ENCODE results near the gene STPG1. TPM values are rescaled to one million over a fixed set of nuclear protein-coding genes. Genes with fewer than 3 reads are reported as not detected.

Gene STPG1
- total RNA-seq, 6 donors from 2014 or later, result 5.5 to 20.1 (median 8.2) TPM

- Histone ChIP-seq H3K9me3 (no peaks in the 10 kb centered on the region), H3K4me1 (peaks cover 27 to 36% (median 32%) of the 10 kb centered on the region in 4 donors), H3K36me3 (peaks cover 0 to 24% (median 0%) of the 10 kb centered on the region in 4 donors), H3K27ac (no peak overlapping the region), H3K4me3 (no peak overlapping the region), H3K27me3 (no peaks in the 10 kb centered on the region)
- no peak for TF ChIP-seq CTCF (IDR thresholded peaks at IDR 0.05)
- TF ChIP-seq POLR2AphosphoS5 (IDR thresholded peaks at IDR 0.05), result no peak
- TF ChIP-seq POLR2A (IDR thresholded peaks at IDR 0.05), result no peak
- no peak for TF ChIP-seq EP300 (IDR thresholded peaks at IDR 0.05)
- ATAC-seq (ENCODE audit: low FRiP score in 2 of 2) (no peak), DNase-seq (no peak)
- WGBS, 2 donors, result 91 to 99% methylated on average over 8 of the region's 8 CpGs
Measured at GRCh38 chr1:24382165-24382577, 31.4 kb downstream of the STPG1 start.

GRCh38 chr1:24381256-24381655 is 32.3 kb downstream of the STPG1 start:
- no peak for DNase-seq
- ATAC-seq (ENCODE audit: low FRiP score in 2 of 2), result no peak
- H3K27ac ChIP-seq, result no peak overlapping the region
- H3K27me3 ChIP-seq, result no peaks in the 10 kb centered on the region
- TF ChIP-seq POLR2A (IDR thresholded peaks at IDR 0.05), result no peak
- no peak for TF ChIP-seq POLR2AphosphoS5 (IDR thresholded peaks at IDR 0.05)
- TF ChIP-seq EP300 (IDR thresholded peaks at IDR 0.05), result no peak
- TF ChIP-seq CTCF (IDR thresholded peaks at IDR 0.05), result no peak
- peaks cover 0 to 24% (median 0%) of the 10 kb centered on the region in 4 donors for H3K36me3 ChIP-seq
- H3K9me3 ChIP-seq, result no peaks in the 10 kb centered on the region
- 90 to 91% methylated on average over 2 of the region's 2 CpGs for WGBS, 2 donors
- H3K4me3 ChIP-seq, result no peak overlapping the region
- H3K4me1 ChIP-seq, result peaks cover 22 to 27% (median 24%) of the 10 kb centered on the region in 4 donors

- peaks cover 0 to 24% (median 0%) of the 10 kb centered on the region in 4 donors for H3K36me3 ChIP-seq
- TF ChIP-seq EP300 (IDR thresholded peaks at IDR 0.05), result no peak
- no peak for TF ChIP-seq POLR2A (IDR thresholded peaks at IDR 0.05)
- TF ChIP-seq POLR2AphosphoS5 (IDR thresholded peaks at IDR 0.05), result no peak
- TF ChIP-seq CTCF (IDR thresholded peaks at IDR 0.05), result no peak
- ATAC-seq (ENCODE audit: low FRiP score in 2 of 2) (no peak), DNase-seq (no peak)
- H3K9me3 ChIP-seq, result no peaks in the 10 kb centered on the region
- no peak overlapping the region for H3K27ac ChIP-seq
- H3K4me1 ChIP-seq, result peaks cover 15 to 20% (median 17%) of the 10 kb centered on the region in 4 donors
- no peaks in the 10 kb centered on the region for H3K27me3 ChIP-seq
- 93 to 94% methylated on average over 4 to 5 of the region's 5 CpGs for WGBS, 2 donors
- no peak overlapping the region for H3K4me3 ChIP-seq
Measured at GRCh38 chr1:24380508-24380907, 33.1 kb downstream of the STPG1 start.

GRCh38 chr1:24379733-24380315 is 33.8 kb downstream of the STPG1 start:
- no peaks in the 10 kb centered on the region for H3K9me3 ChIP-seq
- H3K36me3 ChIP-seq, result peaks cover 0 to 24% (median 0%) of the 10 kb centered on the region in 4 donors
- no peak for ATAC-seq (ENCODE audit: low FRiP score in 2 of 2)
- WGBS, 2 donors, result 84 to 89% methylated on average over 8 of the region's 8 CpGs
- no peak overlapping the region for H3K27ac ChIP-seq
- no peak overlapping the region for H3K4me3 ChIP-seq
- H3K4me1 ChIP-seq, result peaks cover 9 to 13% (median 11%) of the 10 kb centered on the region in 4 donors
- no peak for DNase-seq
- H3K27me3 ChIP-seq, result no peaks in the 10 kb centered on the region
- TF ChIP-seq EP300 (IDR thresholded peaks at IDR 0.05), result no peak
- TF ChIP-seq POLR2AphosphoS5 (IDR thresholded peaks at IDR 0.05), result no peak
- TF ChIP-seq CTCF (IDR thresholded peaks at IDR 0.05), result no peak

All from upper lobe of left lung (tissue), 6 donors.